ENCODE results near the gene BLVRA.
A peak's percentile ranks its signal among the peaks of the same experiment; 100 is the strongest.
"Not testable (repeated sequence)": the region's sequence is repeated elsewhere in the genome, so short reads cannot be mapped to it uniquely, and the experiment has no call there.

Gene BLVRA, protein sequence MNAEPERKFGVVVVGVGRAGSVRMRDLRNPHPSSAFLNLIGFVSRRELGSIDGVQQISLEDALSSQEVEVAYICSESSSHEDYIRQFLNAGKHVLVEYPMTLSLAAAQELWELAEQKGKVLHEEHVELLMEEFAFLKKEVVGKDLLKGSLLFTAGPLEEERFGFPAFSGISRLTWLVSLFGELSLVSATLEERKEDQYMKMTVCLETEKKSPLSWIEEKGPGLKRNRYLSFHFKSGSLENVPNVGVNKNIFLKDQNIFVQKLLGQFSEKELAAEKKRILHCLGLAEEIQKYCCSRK

DNA sequence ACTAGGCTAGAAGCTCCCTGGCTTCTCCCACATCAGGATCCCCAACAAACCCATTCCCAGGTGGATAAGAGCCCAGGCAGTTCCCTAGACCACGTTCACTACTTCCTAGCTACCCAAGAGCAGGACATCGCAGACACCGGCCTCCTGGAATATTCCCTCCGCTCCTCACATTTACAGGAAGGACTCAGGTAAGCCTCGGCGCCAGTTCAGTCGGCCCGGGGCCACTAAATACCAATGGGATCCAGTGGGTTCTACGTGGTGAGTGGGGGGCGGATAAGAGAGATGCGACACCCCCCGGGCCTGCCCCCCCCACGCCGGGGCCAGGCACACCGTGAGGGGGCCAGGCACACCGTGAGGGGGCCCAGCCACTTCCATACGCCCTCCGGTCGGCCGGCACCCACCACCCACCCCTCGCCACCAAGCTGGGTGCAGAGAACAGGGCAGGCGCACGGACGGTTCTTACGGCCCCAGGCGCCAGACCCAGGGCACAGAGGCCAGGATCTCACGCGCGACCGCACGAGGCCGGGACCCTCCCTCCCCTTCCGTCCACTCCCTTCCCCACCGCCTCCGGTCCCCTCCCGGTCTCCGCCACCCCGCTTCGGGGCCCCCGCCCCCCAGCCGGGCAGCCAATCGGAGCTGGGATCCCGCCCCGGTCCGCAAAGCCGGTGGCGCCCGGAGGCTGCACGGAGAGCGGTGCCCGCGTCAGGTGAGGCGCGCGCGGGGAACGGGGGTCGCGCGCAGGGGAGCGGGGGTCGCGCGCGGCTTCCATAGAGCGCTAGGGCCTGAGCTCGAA, at the start of gene BLVRA:
TSS of gene BLVRA (plus strand) at position 652 of the 793 bp plus-strand sequence. CDS start 12,479 bp downstream, outside the sequence.
- no peak for DNase-seq (ENCODE audit: low read depth, low spot score)
- H3K4me3 ChIP-seq (ENCODE audit: low read depth, low read length) = peak within 1 kb of the TSS; percentile 71
- POLR2A ChIA-PET = interaction anchor here (1.1 kb wide), 2 partner anchors 29 to 175 kb away, joined by 5 to 6 read pairs; partner anchors contain the start of genes COA1 and STK17A
- CTCF ChIA-PET = interaction anchor here (0.6 to 3.4 kb wide), 4 partner anchors 28 to 176 kb away, joined by 3 to 14 read pairs (median 4); no protein-coding TSS in a partner anchor
- TF ChIP-seq, protein P1, sequence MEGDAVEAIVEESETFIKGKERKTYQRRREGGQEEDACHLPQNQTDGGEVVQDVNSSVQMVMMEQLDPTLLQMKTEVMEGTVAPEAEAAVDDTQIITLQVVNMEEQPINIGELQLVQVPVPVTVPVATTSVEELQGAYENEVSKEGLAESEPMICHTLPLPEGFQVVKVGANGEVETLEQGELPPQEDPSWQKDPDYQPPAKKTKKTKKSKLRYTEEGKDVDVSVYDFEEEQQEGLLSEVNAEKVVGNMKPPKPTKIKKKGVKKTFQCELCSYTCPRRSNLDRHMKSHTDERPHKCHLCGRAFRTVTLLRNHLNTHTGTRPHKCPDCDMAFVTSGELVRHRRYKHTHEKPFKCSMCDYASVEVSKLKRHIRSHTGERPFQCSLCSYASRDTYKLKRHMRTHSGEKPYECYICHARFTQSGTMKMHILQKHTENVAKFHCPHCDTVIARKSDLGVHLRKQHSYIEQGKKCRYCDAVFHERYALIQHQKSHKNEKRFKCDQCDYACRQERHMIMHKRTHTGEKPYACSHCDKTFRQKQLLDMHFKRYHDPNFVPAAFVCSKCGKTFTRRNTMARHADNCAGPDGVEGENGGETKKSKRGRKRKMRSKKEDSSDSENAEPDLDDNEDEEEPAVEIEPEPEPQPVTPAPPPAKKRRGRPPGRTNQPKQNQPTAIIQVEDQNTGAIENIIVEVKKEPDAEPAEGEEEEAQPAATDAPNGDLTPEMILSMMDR (IDR thresholded peaks at IDR 0.05; ENCODE audit: insufficient read depth, low read length, missing control alignments) = no peak

DNA sequence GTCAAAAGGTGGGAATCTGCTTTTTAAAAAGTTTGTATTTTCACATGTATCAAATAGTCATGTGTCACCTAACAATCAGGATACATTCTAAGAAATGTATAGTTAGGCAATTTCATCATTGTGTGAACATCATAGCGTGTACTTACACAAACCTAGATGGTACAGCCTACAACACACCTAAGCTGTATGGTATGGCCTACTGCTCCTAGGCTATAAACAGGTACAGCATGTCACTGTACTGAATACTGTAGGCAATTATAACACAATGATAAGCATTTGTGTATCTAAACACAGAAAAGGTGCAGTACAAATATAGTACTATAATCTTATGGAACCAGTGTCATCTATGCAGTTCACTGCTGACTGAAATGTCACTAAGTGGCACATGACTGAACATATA, 47.0 kb upstream of the BLVRA start:
- DNase-seq (ENCODE audit: low read depth, low spot score) = no peak
- no peak overlapping the region for H3K4me3 ChIP-seq (ENCODE audit: low read depth, low read length)
- TF ChIP-seq, protein P1 (IDR thresholded peaks at IDR 0.05; ENCODE audit: insufficient read depth, low read length, missing control alignments) = no peak
- POLR2A ChIA-PET = no interaction called here
- CTCF ChIA-PET = interaction anchor here (1.4 to 2.8 kb wide), 3 partner anchors 7 to 130 kb away, joined by 6 to 10 read pairs (median 10); partner anchors contain the start of gene STK17A

DNA sequence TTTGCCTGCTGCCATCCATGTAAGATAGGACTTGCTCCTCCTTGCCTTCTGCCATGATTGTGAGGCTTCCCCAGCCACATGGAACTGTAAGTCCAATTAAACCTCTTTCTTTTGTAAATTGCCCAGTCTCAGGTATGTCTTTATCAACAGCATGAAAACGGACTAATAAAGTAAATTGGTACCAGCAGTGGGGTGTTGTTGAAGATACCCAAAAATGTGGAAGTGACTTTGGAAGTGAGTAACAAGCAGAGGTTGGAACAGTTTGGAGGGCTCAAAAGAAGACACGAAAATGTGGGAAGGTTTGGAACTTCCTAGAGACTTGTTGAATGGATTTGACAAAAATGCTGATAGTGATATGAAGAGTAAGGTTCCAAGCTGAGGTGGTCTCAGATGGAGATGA, 42.5 kb upstream of the BLVRA start:
- DNase-seq (ENCODE audit: low read depth, low spot score); POLR2A ChIA-PET; H3K4me3 ChIP-seq (ENCODE audit: low read depth, low read length): not testable (repeated sequence)
- CTCF ChIA-PET = interaction anchor here (1.7 to 7.9 kb wide), 3 partner anchors 16 to 134 kb away, joined by 12 to 198 read pairs (median 24); partner anchors contain the start of gene STK17A

DNA sequence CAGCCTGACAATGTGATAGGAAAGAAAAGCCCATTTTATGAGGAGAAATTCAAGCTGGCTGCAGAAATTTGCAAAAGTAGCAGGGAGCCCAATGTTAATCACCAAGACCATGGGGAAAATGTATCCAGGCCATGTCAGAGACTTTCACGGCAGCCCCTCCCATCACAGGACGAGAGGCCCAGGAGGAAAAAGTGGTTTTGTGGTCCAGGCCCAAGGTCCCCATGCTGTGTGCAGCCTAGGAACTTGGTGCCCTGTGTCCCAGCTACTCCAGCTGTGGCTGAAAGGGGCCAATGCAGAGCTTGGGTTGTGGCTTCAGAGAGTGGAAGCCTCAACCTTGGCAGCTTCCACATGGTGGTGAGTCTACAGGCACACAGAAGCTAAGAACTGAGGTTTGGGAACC, 41.9 kb upstream of the BLVRA start:
- DNase-seq (ENCODE audit: low read depth, low spot score) = no peak
- POLR2A ChIA-PET = interaction anchor here (0.7 kb wide), 1 partner anchor 134 kb away, joined by 4 read pairs; the partner anchor contains the start of gene STK17A
- TF ChIP-seq, protein P1 (IDR thresholded peaks at IDR 0.05; ENCODE audit: insufficient read depth, low read length, missing control alignments) = no peak
- CTCF ChIA-PET = interaction anchor here (0.8 to 7.9 kb wide), 3 partner anchors 16 to 134 kb away, joined by 4 to 198 read pairs (median 12); partner anchors contain the start of gene STK17A
- H3K4me3 ChIP-seq (ENCODE audit: low read depth, low read length) = no peak overlapping the region

DNA sequence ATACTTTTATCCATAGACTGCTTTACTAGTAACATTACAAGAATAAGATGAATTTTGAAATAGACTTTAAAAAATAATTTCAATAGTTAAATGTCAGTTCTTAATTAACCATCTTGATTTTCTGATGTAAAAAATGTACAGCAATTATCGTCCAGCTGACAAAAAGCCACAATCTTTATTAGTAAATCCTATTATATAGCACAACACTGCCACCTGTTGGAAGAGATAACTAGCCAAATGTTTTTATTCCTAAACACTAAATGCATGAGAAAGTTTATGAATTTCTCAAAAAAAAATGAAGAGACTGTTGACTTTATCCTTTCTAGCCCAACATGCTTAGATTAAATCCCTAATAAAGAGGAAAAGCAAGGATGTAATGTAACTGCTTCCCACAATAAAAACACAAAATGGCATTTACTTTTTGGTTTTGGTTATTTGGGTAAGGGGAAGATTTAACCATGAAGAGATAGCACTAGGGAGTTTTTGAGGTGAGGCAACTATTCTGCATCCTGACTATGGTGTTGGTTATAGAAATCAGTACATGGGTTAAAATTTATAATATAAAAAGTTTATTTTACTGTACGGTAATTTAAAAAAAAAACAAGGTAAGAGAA, 37.2 kb upstream of the BLVRA start:
- TF ChIP-seq, protein P1 (IDR thresholded peaks at IDR 0.05; ENCODE audit: insufficient read depth, low read length, missing control alignments) = no peak
- CTCF ChIA-PET = interaction anchor here (0.7 to 7.9 kb wide), 27 partner anchors 8 to 786 kb away, joined by 3 to 198 read pairs (median 4); partner anchors contain the start of genes COA1 and STK17A
- H3K4me3 ChIP-seq (ENCODE audit: low read depth, low read length) = no peak overlapping the region
- no peak for DNase-seq (ENCODE audit: low read depth, low spot score)
- POLR2A ChIA-PET = interaction anchor here (1.6 kb wide), 1 partner anchor 139 kb away, joined by 9 read pairs; the partner anchor contains the start of gene STK17A

DNA sequence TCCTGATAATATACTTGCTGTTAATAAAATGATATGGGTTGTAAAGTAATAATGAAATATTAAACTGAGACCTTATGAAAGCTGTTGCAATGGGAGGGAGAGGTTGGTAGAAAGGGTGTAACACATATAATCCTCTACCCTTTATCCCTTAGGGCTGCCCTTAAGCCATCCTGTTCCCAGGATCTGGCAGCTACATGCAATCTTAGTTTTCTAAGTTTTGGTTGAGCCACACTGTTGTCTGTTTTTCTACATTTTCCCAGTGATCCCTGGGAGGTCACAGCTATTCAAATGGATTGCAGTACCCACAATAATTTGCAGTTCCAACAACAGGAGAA, 35.5 kb upstream of the BLVRA start:
- no peak for DNase-seq (ENCODE audit: low read depth, low spot score)
- no peak overlapping the region for H3K4me3 ChIP-seq (ENCODE audit: low read depth, low read length)
- TF ChIP-seq, protein P1 (IDR thresholded peaks at IDR 0.05; ENCODE audit: insufficient read depth, low read length, missing control alignments) = no peak
- ChIA-PET POLR2A (interaction anchor here (1.7 kb wide), 1 partner anchor 140 kb away, joined by 7 read pairs; the partner anchor contains the start of gene STK17A), CTCF (interaction anchor here (1.0 to 7.9 kb wide), 8 partner anchors 10 to 461 kb away, joined by 3 to 198 read pairs (median 10); partner anchors contain the start of gene STK17A)
